ENCODE measurements around the gene C2orf68.
"Not testable (repeated sequence)": the region's sequence is repeated elsewhere in the genome, so short reads cannot be mapped to it uniquely, and the experiment has no call there.

The C2orf68 gene

DNA sequence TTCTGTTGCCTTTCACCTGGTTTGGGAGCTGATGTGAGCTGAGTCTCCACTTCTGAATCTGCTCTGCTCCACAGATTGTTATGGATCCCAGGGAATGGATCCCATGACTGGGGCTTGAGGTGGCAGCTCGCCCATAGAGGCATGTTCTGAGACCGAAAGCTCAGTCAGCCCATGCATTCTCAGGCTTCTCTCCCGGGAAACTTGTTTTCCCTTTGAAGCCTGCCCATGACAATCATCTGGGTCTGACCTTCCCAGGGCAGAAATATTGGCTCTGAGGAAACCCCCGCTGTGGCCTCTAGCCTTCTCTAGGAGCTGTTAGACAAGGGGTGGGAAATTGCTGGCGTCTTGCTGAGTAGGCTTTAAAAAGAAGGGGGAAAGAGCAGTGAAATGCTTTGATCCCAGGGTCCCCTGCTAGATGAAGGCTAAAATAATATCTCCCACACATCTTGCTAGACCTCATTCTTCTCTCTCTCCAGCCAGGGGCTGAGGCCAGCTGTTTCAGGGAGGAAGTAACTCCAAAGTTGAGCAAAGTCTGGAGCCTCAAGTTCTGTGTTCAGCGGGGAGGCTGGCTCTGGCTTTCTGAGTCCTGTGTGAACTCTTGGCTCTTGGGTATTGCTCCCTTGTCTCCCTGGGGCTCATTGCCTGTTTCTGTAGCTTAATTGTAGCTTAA lies 32.5 kb downstream of the C2orf68 start:
- peak; percentile 70 to 76 for DNase-seq

DNA sequence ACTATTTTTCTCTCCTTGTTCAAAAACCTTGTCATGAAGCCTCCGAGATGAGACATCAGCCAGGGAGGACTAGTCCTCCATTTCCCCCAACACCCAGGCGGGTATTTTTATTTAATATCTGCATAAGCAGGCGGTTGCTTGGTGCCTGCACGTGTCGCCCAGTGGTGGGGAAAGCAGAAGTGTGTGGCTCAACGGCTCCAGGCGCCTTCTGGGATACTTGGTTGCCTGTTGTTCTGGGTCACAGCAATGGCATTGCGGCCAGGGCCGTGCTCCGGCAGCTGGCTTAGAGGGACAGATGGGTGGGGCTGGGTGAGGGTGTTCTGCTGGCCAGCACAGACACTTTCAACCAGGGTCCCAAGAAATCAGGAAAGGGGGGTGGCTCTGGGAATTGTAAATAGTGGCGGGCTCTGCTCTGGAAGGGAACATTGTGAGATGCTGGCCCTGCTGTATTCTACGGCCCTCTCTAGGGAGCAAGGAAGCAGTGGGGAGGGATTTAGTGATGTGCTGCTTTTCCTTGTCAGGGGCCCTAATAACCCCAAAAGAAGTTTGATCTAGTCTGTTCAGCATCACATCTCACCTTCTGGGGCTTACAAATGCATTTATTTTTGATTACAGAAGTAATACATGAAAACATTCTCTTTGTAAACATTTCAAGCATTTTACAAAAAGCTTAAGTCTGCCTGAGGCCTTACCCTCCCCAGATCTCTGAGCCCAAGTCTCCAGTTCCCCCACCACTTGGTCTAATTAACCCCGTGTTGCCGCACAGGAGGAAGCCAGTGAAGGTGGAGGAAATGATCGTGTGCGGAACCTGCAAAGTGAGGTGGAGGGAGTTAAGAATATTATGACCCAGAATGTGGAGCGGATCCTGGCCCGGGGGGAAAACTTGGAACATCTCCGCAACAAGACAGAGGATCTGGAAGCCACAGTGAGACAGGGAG lies 33.4 kb downstream of the C2orf68 start:
- peak; percentile 84 to 91 for DNase-seq

DNA sequence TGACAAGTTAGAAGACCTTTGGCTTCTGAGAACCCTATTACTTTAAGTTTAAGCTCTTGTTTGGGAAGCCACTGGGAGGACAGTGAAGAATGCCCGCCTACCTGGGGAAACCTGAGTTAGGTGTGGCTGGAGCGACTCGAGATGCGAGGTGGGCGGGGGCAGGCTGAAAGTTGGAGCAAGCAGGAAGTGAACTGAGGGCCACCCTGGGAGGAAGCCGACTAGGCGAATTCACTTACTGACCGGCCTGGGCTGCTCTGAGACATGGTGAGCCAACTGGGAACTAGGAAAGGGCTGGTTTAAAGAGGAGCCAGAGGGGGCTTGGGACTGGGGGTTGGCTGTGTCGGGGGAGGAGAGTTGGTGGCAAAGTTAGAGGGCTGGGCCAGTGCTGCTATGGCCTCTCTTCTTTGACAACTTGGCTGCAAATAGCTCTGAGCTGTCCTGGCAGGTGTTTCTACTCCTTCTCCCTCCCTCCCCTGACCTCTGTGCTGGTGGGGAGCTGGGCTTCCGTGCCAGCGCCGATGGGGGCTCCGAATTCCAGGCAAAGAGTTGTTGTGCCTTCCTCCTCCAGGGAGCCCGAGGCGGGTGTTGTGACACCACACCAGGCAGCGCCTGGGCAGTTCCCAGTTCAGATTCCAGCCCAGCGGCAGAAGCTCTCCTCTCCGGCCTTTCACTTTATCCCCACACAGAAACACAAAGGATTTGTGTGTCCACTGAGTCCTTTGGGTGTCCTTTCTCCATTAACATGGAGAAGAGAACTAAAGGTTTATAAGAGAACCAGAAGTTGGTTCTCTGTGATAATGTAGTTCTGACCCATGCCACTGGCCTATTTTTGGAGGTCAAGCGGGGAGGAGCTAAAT lies 34.3 kb downstream of the C2orf68 start, which contains the start of gene VAMP8:
Gene VAMP8 (plus strand): TSS at position 201 of the 857 bp plus-strand sequence. CDS start 61 bp downstream, at position 262.
- peak; percentile 61 to 70 for DNase-seq

DNA sequence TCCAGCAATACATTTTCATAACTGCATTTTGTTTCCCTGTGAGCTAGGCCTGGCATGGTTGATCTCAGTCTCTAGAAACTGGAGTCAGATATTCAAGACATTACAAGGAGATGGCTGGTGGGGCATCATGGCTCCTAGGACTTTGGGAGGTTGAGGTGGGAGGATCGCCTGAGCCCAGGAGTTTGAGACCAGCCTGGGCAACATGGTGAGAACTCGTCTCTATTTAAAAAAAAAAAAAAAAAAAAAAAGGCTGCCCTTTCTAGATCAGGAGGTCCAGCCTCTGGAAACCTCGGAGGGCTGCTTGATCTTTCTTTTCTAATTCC lies 34.8 kb downstream of the C2orf68 start:
- DNase-seq: no peak

DNA sequence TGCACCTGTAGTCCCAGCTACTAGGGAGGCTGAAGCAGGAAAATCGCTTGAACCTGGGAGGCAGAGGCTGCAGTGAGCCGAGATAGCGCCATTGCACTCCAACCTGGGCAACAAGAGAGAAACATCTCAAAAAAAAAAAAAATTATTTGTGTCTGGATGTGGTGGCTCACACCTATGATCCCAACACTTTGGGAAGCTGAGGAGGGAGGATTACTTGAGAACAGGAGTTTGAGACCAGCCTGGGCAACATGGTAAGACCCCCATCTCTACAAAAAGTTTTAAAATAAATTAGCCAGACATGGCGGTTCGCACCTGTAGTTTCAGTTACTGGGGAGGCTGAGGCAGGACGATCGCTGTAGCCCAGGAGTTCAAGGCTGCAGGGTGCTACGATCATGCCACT lies 36.1 kb downstream of the C2orf68 start:
- DNase-seq: no peak

DNA sequence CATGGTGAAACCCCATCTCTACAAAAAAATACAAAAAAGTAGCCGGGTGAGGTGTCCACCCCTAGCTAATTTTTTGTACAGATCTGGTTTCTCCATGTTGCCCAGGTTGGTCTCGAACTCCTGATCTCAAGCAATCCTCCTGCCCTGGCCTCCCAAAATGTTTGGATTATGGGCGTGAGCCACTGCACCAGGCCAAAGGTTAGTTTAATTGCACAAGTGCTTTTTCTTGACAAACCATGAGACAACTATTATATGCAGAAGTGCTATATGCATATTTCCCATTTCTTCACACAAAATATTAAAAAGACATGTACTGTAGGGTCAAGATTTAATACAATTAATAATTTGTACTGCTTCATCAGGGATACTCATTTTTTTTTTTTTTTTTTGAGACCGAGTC lies 45.6 kb downstream of the C2orf68 start:
- no peak for DNase-seq

DNA sequence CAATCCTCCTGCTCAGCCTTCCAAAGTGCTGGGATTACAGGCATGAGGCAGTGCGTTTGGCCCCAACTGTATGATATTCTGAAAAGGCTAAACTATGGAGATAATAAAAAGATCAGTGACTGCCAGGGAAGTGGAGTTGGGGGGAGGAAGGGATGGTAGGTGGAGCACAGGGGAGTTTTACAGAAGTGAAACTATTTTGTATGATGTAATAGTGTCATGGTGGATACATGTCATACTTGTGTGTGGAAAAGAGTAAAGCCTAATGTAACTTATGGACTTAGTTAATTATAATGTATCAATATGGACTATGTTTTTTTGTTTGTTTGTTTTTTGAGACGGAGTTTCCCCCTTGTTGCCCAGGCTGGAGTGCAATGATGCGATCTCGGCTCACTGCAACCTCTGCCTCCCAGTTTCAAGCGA lies 47.7 kb downstream of the C2orf68 start:
- peak; percentile 29 to 35 for DNase-seq

DNA sequence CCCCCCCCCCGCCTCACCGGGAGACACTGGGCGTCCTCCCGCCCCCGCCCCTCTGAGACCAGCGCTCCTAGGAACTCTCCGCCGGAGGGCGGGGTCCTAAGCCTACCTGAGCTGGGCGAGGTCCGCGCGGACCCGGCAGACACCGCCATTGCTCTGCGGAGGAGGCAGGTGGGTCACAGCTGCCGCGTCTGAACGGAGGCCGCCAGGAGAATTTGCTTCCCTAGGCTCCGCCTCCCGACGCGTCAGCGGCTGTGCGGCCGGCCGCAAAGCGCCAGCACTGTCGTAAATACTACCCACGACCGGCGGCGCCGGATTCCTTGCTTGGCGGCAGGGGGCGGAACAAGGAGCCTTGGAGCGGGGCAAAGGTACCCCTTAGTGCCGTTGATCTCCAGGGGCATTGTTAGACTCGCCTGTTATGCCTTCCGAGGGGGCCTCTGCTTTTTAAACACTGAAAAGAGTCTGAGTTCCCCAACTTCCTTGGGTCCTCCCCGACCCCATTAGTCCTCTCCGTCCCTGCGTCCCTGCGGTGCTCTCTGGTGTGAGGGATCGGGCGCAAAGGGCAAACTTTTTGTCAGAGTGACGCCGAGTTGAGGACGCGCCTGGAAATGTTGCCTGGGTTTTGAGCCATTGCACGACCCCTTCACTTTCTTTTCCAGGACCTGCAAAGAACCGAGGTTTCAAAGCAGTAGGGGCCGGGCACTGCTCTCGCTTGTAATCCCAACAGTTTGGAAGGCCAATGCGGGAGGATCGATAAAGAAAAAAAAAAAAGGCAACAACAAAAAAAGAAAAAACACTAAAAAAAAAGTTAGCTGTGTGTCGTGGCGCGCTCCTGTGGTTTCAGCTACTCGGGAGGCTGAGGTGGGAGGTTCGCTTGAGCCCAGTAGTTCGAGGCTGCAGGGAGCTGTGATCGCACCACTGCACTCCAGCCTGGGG lies 50.3 kb downstream of the C2orf68 start, which contains the start of gene GGCX:
Gene GGCX (minus strand): TSS at position 214 of the 933 bp plus-strand sequence. CDS start 65 bp downstream, at position 149.
- peak; percentile 89 to 95 for DNase-seq

DNA sequence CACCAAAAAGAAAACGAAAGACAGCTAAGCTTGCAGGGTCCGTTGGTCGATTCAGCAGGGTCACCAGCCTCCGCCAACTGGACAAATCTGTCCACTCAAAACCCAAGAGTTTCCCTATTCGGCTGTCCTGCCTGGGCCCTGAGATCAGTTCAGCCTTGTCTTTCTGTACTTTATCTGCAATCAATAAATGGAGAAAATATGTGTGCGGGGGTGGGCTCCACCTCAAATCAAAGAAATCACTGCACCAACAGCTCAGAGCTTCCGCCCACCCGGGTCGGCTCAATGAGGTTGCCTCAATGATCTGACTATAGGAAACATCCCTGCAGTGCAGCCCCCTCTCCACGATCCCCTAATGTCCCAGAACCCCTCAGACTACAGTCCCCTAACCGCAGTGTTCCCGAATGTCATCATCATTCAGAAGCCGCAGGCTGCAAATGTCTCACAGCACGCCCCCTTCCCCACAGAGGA lies 51.0 kb downstream of the C2orf68 start:
- DNase-seq: no peak

DNA sequence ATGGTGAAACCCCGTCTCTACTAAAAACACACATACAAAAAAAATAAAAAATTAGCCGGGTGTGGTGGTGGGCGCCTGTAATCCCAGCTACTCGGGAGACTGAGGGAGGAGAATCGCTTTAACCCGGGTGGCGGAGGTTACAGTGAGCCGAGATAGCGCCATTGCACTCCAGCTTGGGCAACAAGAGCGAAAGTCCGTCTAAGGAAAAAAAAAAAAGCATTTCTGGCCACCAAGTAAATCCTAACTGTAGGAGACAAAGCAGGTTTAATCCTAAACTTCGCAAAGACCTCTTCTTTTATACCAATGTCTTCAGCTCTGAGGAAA lies 51.5 kb downstream of the C2orf68 start:
- DNase-seq: not testable (repeated sequence)

DNA sequence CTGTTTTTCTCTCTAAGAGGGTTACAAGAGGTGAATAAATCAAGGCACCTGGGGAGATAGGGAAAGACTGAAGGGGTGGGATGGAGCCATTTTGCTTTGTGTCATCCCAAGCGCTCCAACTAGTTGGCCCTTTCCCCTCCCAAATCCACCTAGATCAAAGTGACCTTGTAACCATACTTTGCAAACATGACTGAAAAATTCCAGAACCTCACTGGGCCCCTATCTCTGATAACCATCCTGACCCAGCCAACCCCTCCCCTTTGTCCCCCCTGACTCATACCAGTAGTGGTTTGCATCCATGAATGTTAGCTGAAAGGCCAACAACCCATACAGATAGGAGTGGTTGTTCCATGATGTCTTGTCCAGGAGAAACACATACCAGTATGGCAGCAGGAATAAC lies 53.7 kb downstream of the C2orf68 start:
- no peak for DNase-seq

DNA sequence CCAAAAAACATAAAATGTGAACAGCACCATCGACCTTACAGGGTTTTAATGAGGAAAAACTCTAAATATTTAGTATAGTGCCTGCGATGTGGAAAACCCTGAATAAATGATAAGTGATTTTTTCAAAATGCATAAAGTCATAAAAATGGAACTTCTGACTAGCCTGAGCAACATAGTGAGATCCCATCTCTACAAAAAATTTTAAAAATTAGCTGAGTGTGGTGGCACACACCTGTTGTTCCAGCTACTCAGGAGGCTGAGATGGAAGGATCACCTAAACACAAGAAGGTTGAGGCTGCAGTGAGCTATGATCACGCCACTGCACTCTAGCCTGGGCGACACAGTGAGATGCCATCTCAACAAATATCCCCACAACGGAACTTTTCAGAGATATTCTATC lies 54.7 kb downstream of the C2orf68 start:
- no peak for DNase-seq
